GM06990 (cell line): ENCODE results near the gene SCGB1C2.

Experiments
- DNase-seq: peaks from one replicate; pipeline ENCODE4 v3.0.0-alpha.2; 2011; ENCODE audit not compliant: insufficient read length; ENCODE audit errors: extremely low read depth
- H3K27me3 ChIP-seq: replicated peaks from 2 replicates; pipeline ENCODE4 v1.6.0; 2011; ENCODE audit warnings: low read length; ENCODE audit not compliant: control insufficient read depth, insufficient read depth
- H3K36me3 ChIP-seq: 2 replicates; pipeline ENCODE4 v1.5.1; 2011; ENCODE audit warnings: low read length; ENCODE audit not compliant: control insufficient read depth, insufficient read depth
- H3K4me3 ChIP-seq: replicated peaks from 2 replicates; pipeline ENCODE4 v1.5.1; 2011; ENCODE audit warnings: low read depth, mild to moderate bottlenecking, control low read depth, low read length
- CTCF ChIP-seq: IDR thresholded peaks from 2 replicates; pipeline ENCODE4 v1.5.1; 2011; ENCODE audit warnings: low read length, control low read depth, mild to moderate bottlenecking, inconsistent platforms; ENCODE audit not compliant: insufficient read depth, poor library complexity, severe bottlenecking

SCGB1C2 gene

GRCh38 chr17:142102-142661, 4.8 kb downstream of the SCGB1C2 start:
- Histone ChIP-seq H3K4me3 (no peak overlapping the region), H3K27me3 (no peaks in the 10 kb centered on the region)
- DNase-seq = no peak

GRCh38 chr17:142876-143784, 5.8 kb downstream of the SCGB1C2 start:
- no peak for TF ChIP-seq CTCF
- DNase-seq = no peak
- no peak overlapping the region for H3K4me3 ChIP-seq
- H3K36me3 ChIP-seq = no peaks in the 10 kb centered on the region
- no peaks in the 10 kb centered on the region; the same call in 1 of the 2 replicates for H3K27me3 ChIP-seq

More at GRCh38 chr17:142102-142661, 4.8 kb downstream of the SCGB1C2 start:
- no peaks in the 10 kb centered on the region for H3K36me3 ChIP-seq
- no peak for TF ChIP-seq CTCF

- H3K36me3 ChIP-seq = no peaks in the 10 kb centered on the region
- no peak overlapping the region for H3K4me3 ChIP-seq
- H3K27me3 ChIP-seq = no peaks in the 10 kb centered on the region; the same call in 1 of the 2 replicates
- peak; percentile 68 for TF ChIP-seq CTCF
- peak; percentile 75 for DNase-seq
Observed at GRCh38 chr17:143785-144281, 6.5 kb downstream of the SCGB1C2 start.

- no peak for DNase-seq
- TF ChIP-seq CTCF = no peak
- Histone ChIP-seq H3K27me3 (no peaks in the 10 kb centered on the region; the same call in 1 of the 2 replicates), H3K4me3 (no peak overlapping the region), H3K36me3 (no peaks in the 10 kb centered on the region)
Observed at GRCh38 chr17:144936-145670, 7.7 kb downstream of the SCGB1C2 start.

GRCh38 chr17:145671-146541, 8.5 kb downstream of the SCGB1C2 start:
- H3K4me3 ChIP-seq = no peak overlapping the region
- no peak for DNase-seq
- no peaks in the 10 kb centered on the region for H3K36me3 ChIP-seq
- no peak for TF ChIP-seq CTCF
- H3K27me3 ChIP-seq = no peaks in the 10 kb centered on the region; the same call in 1 of the 2 replicates
